Stimulated activated CD4-positive, alpha-beta T cell treated with anti-CD3 and anti-CD28 coated beads, Interleukin-1b, Interleukin-23, amount 100 ng/mL, for 1 hour (primary cell): ENCODE data around the gene CRISPLD2.
"Not testable (repeated sequence)": the region's sequence is repeated elsewhere in the genome, so short reads cannot be mapped to it uniquely, and the experiment has no call there.

Experiments used
- DNase-seq, 2 donors: peaks; one replicate each; pipeline ENCODE4 v3.0.0-alpha.2; 2020; ENCODE audit warnings: low read depth in 2 of 2

Gene CRISPLD2

DNA sequence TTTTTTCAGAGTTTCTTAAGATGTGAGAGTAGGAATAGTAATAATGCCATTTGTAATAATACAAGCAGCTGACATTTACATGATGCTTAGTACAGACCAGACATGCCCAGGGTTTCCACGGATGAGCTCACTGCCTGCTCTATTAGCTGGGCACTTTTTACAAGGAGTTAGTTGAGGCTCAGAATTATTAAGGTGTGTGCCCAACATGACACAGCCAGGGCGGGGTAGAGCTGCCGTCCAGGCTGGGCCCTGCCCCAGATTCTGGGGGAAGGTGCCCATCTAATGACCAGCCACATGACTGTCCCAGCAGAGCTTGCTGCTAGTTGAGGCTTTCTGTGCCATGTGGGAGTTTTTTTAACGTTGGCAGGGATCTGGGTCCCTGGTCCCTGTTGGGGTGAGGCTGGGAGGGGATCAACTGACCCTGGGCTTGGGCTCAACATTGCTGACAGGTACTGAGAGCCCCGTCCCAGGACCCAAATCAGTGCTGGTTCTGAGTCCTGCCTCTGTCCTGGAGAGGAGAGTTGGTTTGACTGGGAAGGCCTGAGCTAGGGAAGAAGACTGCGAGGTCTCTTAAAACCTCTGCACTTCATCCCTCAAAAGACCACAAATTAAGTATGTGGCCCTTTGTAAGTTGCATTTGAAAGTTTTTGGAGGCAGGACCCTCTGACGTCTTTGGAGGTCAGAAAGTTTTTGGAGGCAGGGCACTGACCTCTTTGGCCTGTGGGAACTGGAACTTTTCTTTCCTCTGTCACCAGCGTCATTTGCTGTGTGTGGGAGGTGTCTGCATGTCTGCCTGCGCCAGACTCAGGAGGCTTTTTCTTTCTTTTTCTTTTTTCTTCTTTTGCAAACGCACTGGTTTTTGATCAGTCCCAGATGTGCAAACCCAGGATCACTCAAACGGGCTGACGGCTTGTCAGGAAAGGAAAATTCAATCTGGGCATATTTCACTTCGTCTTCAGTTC is 2.2 kb downstream of the CRISPLD2 start:
- DNase-seq = no peak

DNA sequence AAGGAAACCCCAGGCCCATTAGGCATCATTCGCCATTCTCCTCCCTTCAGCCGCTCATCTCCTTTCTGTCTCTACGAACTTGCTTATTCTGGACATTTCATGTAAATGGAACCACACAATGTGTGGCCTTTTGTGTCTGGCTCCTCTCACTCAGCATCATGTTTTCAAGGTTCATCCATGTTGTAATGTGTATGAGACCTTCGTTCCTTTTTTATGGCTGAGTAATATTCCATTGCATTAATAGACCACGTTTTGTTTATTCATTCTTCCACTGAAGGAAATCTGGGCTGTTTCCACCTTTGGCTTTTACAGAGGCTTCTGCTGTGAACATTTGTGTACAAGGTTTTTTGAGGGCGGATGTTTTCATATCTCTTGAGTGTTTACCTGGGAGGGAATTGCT is 3.2 kb downstream of the CRISPLD2 start:
- DNase-seq = no peak

DNA sequence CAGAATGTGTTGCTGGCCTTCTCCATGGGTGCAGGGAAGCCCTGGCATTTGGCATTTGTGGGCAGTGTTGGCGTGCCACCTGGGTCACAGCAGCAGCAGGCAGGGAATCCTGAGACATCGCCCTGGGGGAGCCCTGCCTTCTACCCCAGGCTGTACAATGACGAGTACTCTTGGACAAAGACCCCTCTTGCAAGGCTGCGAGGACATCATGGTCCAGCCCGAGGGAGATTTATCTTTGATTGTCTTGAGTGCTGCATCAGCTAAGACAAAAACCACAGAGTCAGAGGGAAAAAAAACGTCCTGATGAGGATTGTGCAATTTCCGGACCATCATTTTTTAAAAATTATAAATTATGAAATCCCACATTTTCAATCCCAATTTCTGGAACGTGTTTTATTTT is 3.7 kb downstream of the CRISPLD2 start:
- DNase-seq = no peak

DNA sequence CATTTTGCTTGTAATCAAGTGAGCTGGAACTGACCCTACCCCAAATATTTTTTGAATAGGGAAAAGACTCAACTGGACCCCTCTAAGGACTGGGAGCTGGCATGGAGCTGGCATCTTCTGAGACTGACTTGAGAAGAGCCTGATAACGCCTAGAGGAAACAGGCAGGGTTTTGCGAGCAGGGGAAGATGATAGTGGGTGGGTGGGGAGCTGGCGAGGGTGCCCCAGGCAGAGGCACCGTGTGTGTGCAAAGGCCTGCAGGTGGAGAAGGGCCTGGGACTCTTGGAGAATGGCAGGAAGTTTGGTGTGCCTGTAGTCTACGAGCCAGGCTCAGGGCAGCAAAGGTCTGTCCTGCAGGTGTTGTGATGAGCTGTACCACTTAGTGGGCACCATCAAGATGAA is 4.1 kb downstream of the CRISPLD2 start:
- DNase-seq = no peak

DNA sequence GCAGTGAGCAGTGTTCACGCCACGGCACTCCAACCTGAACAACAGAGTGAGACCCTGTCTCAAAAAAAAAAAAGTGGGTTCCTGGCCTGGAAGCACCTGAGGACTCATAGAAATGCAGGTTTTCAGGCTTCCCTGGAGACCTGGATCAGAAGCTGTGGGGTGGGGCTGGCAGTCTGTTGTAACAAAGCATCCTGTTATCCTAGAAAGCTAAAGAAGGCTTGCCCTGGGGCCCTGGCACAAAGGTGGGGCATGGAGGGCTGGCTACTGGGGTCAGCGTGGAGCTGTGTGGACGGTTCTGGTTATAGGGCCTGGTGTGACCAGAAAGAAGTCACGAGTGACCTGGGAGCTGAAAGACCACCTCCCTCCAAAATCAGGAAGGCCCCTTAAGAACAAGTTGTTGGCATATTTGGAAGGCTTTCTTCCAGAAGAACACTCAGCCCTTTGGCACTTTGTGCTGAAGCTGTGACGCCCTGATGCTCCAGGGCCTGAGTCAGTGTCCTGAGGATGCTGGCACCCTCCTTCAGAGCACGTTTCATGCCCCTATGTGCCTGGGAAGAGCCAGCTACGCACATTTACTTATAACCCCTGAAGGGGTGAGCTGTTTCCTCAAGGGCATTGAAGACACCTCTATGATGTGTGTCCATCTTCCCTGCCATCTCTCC is 6.2 kb downstream of the CRISPLD2 start:
- no peak for DNase-seq

DNA sequence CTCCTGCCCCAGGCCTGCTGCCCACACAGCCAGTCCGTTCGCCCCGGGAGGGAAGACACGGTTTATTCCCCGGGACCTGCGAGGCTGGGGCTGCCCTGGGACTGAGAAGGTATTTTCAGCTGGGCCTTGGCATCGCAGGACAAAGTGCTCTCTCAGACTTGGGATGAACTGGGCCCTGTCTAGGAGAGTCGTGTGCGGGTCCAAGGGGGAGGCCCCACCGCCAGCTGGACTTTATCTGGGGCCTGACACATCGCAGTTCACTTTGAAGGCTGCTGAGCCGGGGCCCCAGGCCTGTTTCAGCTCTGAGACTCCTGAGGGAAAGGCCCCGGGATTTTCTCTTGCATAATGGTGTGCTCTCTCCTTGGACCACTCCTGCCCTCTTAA is 6.8 kb downstream of the CRISPLD2 start:
- no peak for DNase-seq

DNA sequence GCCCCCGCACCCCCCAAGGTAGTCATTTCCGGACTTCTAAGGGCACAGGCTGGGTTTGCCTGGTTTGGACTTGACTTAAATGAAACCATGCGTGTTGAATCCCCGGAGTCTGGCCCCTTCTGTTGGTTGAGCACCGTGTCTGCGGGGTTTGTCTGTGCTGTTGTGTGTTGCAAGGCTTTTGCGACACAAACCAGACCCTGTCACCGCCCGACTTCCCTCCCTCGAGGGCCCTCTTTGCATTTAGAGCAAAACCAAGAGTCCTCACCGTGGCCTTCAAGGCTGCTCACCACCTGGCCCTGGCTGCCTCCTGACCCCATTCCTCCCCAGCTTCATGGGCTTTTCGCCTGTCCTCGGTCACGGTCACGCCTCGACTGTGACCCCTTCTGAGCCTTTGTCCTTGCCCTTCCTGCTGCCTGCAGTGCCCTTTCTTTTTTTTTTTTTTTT is 7.4 kb downstream of the CRISPLD2 start:
- no peak for DNase-seq

DNA sequence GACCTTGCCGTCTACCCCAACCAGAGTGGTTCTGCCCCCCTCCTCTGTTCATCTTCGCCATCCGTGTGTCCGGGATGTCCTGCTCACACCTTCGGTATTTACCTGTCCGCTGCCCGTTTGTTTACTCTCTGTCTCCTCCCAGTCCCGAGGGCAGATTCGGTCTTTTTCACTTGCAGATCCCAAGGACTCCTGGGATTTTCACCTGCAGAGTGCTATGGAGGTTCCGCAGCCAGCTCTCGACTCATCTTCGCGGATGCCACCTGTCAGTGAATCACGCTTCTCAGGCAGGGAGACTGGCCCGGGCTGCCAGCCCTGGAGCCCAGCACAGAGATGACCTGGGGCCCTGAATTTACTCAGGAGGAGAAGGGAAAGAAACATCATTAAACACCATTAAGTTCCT is 8.1 kb downstream of the CRISPLD2 start:
- DNase-seq = no peak

DNA sequence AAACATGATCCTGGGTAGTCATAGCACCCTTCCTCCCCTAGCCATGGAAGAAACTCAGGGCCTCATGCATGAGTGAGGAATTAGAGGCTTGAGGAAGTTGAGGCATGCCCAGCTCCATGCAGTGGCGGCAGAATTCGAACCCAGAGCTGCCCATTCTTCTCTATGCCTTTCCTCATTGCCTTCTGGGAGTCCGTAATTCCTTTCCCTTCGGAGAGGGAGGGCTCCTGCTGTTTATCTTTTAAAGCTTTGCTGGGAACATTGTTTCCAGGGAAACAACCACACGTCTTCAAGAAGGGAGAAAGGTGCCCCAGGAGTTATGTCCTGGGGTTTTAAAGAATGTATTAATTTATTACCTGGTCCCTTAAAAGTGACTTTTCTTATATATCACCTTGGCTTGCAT is 8.5 kb downstream of the CRISPLD2 start:
- no peak for DNase-seq

DNA sequence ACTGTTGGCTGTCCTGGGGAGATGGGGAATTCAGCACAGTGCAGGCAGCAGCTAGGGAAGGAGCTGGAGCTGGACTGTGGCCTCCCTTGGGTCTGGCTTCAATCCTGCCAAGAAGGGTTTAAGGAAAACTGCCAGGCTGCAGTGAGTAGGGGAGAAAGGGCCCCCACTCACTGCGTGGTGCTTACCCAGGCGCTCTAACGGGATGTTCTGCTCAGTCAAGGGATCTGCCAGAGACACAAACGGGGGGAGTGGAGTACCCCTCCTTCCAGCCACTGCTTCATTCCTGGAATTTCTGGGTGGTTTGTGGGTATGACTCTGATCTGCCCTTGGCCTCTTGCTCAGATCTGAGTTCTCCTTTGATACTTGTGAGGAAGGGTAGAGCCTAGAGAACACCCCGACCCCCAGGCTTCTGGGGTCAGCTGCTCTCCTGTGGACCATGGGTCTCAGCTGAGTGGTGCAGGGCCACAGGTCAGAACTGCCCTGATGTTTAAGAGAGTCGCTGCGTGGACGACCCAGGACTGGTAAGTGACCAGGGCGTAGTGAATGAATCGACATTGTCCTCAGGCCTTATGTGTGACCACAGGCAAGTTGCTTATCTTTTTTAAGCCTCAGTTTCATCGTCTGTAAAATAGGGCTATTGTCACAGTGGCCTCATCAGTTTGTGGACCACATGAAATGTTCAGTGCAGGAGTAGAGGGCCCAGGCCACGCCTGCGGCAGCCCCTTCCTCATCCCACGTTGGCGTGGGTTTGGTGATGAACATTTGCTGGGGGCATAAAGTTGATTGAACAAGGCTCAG is 9.6 kb downstream of the CRISPLD2 start:
- no peak for DNase-seq

DNA sequence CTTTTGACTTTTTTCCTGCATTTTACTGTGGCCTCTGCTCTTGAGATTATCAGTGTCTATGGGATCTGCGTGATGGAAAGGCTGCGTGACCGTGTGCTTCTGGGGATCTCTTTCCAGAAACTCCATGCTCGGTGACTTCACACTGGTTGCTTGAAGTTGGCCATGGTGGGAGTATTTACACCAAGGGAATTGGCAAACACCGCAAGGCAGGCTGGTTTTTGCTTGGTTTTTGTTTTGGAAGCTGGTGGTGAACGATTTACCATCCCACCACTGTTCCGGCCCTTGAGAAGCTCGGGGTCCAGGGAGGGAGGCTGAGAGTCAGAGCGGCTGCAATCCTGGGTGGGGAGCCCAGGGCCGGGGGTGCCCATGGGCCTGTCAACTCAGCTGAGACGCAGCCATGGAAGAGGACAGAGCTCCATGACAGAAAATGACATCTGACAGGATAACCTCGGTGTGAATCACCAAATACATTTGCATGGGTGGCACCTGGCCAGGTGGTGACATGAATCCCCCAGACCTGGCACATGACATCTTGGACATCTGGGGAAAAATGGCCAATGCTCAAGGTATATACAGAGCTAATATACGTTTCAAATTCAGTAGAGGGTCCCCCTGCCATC is 11.1 kb downstream of the CRISPLD2 start:
- no peak for DNase-seq

DNA sequence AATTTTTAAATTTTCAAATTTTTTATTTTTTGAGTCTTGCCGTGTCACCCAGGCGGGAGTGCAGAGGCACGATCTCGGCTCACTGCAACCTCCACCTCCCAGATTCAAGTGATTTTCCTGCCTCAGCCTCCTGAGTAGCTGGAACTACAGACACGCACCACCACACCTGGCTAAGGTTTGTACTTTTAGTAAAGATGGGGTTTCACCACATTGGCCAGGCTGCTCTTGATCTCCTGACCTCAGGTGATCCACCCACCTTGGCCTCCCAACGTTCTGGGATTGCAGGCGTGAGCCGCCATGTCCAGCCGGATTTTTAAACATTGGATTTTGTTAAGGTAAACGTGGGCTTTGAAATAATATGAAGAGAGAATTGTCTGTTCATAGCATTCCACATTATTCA is 11.9 kb downstream of the CRISPLD2 start:
- not testable (repeated sequence) for DNase-seq

DNA sequence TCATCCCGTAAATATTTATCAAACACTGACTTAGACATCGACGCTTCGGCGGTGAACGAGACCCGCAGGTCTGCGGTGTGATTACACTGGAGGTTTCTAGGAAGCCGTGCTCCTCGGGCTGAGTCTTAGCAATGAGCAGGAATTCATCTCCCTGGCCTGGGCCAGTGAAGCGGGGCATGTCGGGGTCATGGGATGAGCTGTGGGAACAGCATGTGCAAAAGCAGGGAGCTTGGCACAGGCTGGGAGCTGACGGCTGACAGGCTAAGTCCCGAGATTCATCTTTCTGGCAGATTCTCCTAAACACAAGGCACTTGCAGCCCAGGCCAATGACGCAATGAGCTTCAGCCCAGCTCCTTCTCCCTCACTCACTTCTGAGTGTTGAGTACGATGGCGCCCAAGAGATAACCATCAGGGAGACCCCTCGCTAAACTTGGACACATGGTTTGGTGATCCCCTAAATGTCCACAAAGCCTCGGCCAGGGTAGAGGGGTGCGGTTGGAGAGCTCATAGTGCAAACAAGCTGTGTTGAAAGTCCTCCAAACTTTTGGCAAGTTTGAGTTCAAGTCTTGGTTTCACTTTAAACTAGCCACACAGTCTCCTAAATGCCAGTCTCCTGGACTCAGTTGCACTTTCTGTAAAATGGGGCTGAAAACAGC is 12.8 kb downstream of the CRISPLD2 start:
- DNase-seq = no peak

DNA sequence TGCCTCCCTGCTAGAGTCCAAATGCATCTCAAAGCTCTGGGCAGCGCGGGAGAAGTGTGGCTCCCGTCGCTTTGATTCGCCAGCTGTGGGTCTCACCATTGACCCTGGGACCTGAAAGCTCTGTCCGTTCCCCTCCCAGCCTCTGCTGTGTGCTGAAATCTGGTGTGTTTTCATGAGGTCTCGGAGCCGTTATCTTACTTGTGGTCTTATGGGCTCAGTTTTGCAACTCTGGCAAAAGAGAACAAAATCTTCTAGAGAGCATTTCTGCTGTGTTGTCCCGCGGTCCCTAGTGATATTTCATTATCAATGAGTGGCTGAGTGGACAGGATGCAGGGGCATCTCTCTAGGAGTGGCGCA is 13.3 kb downstream of the CRISPLD2 start:
- DNase-seq = no peak

DNA sequence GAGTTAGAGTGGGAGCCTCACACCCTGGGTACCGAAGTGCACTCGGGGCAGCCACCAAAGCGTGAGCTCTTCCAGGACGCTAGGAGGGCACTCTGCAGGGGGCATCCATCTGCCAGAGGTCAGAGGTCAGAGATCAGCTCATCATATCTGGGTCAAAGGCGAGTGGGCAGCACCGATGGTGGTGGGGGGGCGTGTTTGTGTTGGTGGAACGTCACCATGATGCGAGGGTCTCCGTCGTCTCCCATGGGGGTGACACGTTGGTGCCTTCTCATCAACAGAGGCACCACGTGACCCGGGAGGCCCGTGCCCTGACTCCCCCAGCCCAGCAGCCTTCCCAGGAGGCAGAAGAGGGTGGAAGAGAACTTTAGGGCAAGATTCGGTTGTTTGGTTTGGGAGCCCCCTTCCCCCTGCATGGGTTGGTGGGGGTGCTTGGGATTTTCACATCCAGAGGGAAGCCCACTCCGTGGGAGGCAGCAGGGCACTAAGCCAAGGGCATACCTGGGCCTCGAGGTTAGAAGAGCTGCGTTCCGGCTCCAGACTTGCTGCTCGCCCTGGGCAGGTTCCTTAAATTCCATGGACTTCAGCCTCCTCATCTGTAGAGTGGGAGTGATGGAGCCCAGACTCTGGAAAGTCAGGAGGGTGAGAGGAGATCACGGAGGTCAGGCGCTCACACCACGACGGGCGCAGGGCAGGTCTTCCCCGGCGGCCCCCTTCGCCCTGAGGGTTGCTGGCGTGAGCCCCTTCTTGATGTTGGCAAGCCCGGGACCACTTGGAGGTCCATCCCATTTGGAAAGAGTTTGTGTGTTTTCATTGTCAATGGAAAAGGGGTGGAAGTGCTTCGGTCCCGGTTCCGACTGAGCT is 14.0 kb downstream of the CRISPLD2 start:
- DNase-seq = no peak

DNA sequence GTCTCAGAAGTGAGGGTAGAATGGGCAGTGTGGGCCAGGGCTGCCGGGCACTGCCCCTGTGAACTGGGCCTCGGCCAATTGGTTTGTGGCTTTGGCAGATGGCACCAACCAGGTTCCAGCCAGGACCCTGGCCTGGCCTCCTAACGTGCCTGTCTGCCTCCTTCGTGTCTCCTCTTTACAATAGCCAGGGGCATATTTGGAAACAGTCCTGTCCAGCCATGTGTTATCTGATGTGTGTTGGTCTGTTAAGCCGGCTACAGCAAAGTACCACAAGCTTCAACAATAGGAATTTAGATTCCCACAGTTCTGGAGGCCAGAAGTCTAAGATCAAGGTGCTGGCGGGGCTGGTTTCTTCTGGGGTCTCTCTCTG is 14.6 kb downstream of the CRISPLD2 start:
- no peak for DNase-seq

DNA sequence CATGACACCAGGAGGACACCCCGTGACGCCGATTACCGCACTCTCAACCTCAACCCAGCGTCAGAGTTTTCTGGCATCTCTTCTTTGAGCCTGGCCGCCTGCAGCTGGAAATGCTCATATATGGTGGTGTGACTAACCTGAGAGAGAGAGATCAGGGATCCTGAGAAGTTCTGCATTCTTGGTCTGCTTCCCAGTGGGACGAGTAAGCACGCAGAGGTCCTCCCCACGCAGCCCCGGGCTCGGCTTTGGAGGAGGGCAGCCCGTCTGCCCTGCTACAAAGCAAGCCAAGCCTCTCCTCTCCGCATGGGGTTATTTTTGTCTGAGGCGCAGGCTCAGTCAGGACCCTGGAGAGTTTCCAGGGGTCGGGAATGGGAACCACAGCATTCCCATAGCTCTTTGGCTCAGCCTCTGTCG is 16.5 kb downstream of the CRISPLD2 start:
- no peak for DNase-seq

DNA sequence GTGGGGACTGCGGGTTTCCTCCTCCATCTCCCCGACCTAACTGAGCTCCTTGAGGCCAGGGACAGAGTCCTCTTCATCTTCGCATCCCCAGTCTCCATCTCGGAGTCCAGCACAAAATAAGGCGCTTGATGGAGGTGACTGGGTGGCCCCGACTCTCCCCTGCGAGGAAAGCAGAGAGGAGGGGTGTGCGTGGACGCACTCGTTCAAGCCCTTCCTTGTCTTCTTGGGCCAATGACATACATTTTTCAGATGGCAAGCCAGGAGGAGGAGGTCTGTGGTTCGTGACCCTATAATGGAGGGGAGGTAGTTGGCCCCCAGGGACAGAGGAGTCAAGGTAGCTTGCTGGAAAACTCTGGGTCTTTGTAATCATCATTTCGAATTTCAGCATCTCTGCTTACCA is 17.2 kb downstream of the CRISPLD2 start:
- no peak for DNase-seq

DNA sequence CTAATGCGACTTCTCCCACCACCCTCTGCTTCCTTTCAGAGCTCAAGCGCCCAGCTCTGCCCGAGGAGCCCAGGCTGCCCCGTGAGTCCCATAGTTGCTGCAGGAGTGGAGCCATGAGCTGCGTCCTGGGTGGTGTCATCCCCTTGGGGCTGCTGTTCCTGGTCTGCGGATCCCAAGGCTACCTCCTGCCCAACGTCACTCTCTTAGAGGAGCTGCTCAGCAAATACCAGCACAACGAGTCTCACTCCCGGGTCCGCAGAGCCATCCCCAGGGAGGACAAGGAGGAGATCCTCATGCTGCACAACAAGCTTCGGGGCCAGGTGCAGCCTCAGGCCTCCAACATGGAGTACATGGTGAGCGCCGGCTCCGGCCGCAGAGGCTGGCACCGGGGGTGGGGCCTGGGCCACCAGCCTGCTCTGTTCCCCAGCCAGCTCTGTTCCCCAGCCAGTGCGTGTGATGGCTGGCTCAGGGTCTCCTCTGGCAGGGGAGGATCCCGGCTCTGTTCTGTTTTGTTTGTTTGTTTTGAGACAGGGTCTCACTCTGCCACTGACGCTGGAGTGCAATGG is 18.7 kb downstream of the CRISPLD2 start:
- no peak for DNase-seq

DNA sequence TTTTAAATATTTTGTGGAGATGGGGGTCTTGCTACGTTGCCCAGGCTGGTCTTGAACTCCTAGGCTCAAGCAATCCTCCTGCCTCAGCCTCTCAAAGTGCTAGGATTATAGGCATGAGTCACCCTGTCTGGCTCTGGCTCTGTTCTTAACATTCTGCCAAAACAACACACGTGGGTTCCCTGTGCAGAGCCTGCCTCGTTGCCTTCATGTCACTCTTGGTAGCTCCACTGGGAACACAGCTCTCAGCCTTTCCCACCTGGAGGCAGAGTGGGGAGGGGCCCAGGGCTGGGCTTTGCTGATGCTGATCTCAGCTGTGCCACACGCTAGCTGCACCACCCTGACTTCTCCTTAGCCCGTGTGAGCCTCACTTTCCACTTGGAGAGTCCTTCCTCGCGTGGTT is 19.3 kb downstream of the CRISPLD2 start:
- no peak for DNase-seq
